Breast epithelium (tissue), 4 donors: Measurements from ENCODE around the gene SMARCA4. TPM values are rescaled to one million over a fixed set of nuclear protein-coding genes. Genes with fewer than 3 reads are reported as not detected.

Experiments
- DNase-seq, 2 donors: peaks; one replicate each; pipeline ENCODE4 v3.0.0-alpha.2; 2019; ENCODE audit warnings: low spot score in 2 of 2
- H3K27ac ChIP-seq, 2 donors: fragments of 200-600 bp; sonication (generic) in 1 of 2; one replicate each; pipeline ENCODE4 v1.5.1; 2016 to 2019; ENCODE audit warnings: mild to moderate bottlenecking in 1 of 2
- H3K27me3 ChIP-seq, 2 donors: fragments of 200-600 bp; sonication (generic) in 1 of 2; one replicate each; pipeline versions ENCODE4 v1.5.1 to v1.6.0; 2017 to 2019; ENCODE audit warnings: control low read depth in 1 of 2, mild to moderate bottlenecking in 1 of 2
- H3K36me3 ChIP-seq: fragments of 200-600 bp; one replicate; pipeline ENCODE4 v1.5.1; 2019
- H3K4me1 ChIP-seq, 2 donors: fragments of 200-600 bp; sonication (generic); one replicate each; pipeline ENCODE4 v1.5.1; 2016 to 2019; ENCODE audit warnings: control low read depth in 1 of 2
- H3K4me3 ChIP-seq, 3 donors: fragments of 200-600 bp; sonication (generic); 1 replicate in 2 of 3; 2 replicates in 1 of 3; pipeline ENCODE4 v1.5.1; 2016 to 2019; ENCODE audit warnings: mild to moderate bottlenecking in 3 of 3, moderate library complexity in 2 of 3
- H3K9me3 ChIP-seq, 2 donors: fragments of 200-600 bp; sonication (generic) in 1 of 2; one replicate each; pipeline ENCODE4 v1.5.1; 2016 to 2019; ENCODE audit warnings: control low read depth in 1 of 2
- POLR2A ChIP-seq: fragments of 450-650 bp; IDR thresholded peaks from one replicate; pipeline ENCODE4 v1.6.1; 2016; ENCODE audit warnings: antibody characterized with exemption, mild to moderate bottlenecking, moderate library complexity
- POLR2AphosphoS5 ChIP-seq, 3 donors: sonication (generic); formaldehyde crosslinking; IDR thresholded peaks; one replicate each; pipeline ENCODE4 v1.6.1; 2017; ENCODE audit warnings: antibody characterized with exemption in 3 of 3
- intact Hi-C: fragments of 100-400 bp; cut with DNase I; formaldehyde crosslinking; loops from one replicate; pipeline ENCODE4 v1.15.1; 2023; ENCODE audit warnings: low total_unique reads
- total RNA-seq, 3 donors: library from RNA; depleted of rRNA; stranded (reverse); fragments of >200 nt; gene quantifications; one replicate each; pipeline ENCODE4 v1.1.0, GENCODE V29; 2016
- TF ChIP-seq, protein P1 (sequence below), 3 donors: fragments of 450-650 bp; IDR thresholded peaks; one replicate each; pipeline ENCODE4 v1.5.1; 2016 to 2017; ENCODE audit warnings: antibody characterized with exemption in 3 of 3, mild to moderate bottlenecking in 3 of 3, moderate library complexity in 3 of 3

The SMARCA4 gene
- total RNA-seq, 3 donors from 2014 or later, result 36.8 to 78.3 (median 72.4) TPM

DNA sequence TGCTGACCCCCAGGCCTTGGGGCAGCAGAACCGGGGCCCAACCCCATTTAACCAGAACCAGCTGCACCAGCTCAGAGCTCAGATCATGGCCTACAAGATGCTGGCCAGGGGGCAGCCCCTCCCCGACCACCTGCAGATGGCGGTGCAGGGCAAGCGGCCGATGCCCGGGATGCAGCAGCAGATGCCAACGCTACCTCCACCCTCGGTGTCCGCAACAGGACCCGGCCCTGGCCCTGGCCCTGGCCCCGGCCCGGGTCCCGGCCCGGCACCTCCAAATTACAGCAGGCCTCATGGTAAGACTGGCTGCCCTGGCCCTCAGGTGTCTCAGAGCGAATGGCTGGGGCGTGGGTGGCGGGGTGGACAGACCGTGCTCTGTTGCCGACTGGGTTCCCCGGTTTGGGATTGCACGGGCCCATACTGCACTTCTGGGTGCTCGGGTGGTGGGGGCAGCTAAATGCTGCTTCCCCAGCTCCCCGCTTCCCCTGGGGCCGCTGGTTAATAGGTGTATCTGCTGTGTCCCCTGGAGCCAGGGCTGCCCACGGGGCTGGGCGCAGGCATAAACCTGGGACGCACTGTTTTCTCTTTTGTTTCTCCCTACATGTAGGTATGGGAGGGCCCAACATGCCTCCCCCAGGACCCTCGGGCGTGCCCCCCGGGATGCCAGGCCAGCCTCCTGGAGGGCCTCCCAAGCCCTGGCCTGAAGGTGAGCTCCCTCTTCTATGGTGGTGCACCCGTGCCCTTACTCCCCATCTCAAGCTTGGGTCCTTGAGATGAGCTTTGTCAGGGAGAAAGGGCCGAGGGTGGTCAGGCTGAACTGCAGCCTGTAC lies 25.7 kb downstream of the SMARCA4 start:
- no peak for TF ChIP-seq POLR2A
- DNase-seq, result no peak
- intact Hi-C loops, result no loop called here
- Histone ChIP-seq H3K4me3 (no peak overlapping the region), H3K36me3 (peaks cover 7% of the 10 kb centered on the region), H3K4me1 (no peaks in the 10 kb centered on the region), H3K9me3 (no peaks in the 10 kb centered on the region), H3K27me3 (no peaks in the 10 kb centered on the region), H3K27ac (no peak overlapping the region)

GRCh38 chr19:10987571-10988297 lies 26.9 kb downstream of the SMARCA4 start:
- no peak overlapping the region for H3K27ac ChIP-seq
- TF ChIP-seq POLR2A (no peak), POLR2AphosphoS5 (IDR thresholded peaks at IDR 0.05) (no peak)
- TF ChIP-seq, protein P1, sequence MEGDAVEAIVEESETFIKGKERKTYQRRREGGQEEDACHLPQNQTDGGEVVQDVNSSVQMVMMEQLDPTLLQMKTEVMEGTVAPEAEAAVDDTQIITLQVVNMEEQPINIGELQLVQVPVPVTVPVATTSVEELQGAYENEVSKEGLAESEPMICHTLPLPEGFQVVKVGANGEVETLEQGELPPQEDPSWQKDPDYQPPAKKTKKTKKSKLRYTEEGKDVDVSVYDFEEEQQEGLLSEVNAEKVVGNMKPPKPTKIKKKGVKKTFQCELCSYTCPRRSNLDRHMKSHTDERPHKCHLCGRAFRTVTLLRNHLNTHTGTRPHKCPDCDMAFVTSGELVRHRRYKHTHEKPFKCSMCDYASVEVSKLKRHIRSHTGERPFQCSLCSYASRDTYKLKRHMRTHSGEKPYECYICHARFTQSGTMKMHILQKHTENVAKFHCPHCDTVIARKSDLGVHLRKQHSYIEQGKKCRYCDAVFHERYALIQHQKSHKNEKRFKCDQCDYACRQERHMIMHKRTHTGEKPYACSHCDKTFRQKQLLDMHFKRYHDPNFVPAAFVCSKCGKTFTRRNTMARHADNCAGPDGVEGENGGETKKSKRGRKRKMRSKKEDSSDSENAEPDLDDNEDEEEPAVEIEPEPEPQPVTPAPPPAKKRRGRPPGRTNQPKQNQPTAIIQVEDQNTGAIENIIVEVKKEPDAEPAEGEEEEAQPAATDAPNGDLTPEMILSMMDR (IDR thresholded peaks at IDR 0.05), result no peak
- H3K36me3 ChIP-seq, result peaks cover 7% of the 10 kb centered on the region
- no peaks in the 10 kb centered on the region for H3K27me3 ChIP-seq
- no peaks in the 10 kb centered on the region for H3K4me1 ChIP-seq
- DNase-seq, result no peak
- intact Hi-C loops, result no loop called here
- no peaks in the 10 kb centered on the region for H3K9me3 ChIP-seq
- H3K4me3 ChIP-seq, result no peak overlapping the region

DNA sequence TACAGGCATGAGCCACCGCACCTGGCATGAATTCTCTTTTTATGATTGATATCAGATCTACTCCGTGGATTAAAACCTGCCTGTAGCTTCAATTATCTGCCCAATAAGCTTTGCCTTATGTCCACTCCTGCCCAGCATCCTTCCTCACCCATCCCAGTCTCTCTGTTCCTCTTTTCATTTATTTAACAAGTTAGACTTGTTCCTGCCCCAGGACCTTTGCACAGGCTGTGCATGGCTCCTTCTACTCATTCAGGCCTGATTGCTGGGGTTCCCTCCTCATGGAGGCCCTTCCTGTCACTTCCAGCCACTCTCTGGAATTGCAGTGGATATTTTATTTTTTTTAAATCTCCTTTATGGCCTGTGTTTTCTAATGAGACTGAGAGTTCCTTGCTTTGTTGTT lies 27.6 kb downstream of the SMARCA4 start:
- Histone ChIP-seq H3K27me3 (no peaks in the 10 kb centered on the region), H3K9me3 (no peaks in the 10 kb centered on the region), H3K4me1 (no peaks in the 10 kb centered on the region), H3K36me3 (peaks cover 7% of the 10 kb centered on the region), H3K27ac (no peak overlapping the region), H3K4me3 (no peak overlapping the region)
- TF ChIP-seq, protein P1 (IDR thresholded peaks at IDR 0.05), result no peak
- no peak for TF ChIP-seq POLR2AphosphoS5 (IDR thresholded peaks at IDR 0.05)
- TF ChIP-seq POLR2A, result no peak
- intact Hi-C loops, result no loop called here
- DNase-seq, result no peak

- Histone ChIP-seq H3K36me3 (peaks cover 7% of the 10 kb centered on the region), H3K4me3 (no peak overlapping the region), H3K4me1 (no peaks in the 10 kb centered on the region), H3K27ac (no peak overlapping the region), H3K9me3 (no peaks in the 10 kb centered on the region), H3K27me3 (no peaks in the 10 kb centered on the region)
- DNase-seq, result no peak
- intact Hi-C loops, result no loop called here
- TF ChIP-seq POLR2A (no peak), POLR2AphosphoS5 (IDR thresholded peaks at IDR 0.05) (no peak)
- TF ChIP-seq, protein P1 (IDR thresholded peaks at IDR 0.05), result no peak
These were observed 28.1 kb downstream of the SMARCA4 start for GRCh38 chr19:10988921-10989320.

GRCh38 chr19:10991076-10991475 lies 30.2 kb downstream of the SMARCA4 start:
- DNase-seq, result no peak
- intact Hi-C loops, result no loop called here
- Histone ChIP-seq H3K4me1 (no peaks in the 10 kb centered on the region), H3K27me3 (no peaks in the 10 kb centered on the region), H3K9me3 (no peaks in the 10 kb centered on the region), H3K4me3 (no peak overlapping the region), H3K36me3 (peaks cover 17% of the 10 kb centered on the region), H3K27ac (no peak overlapping the region)
- TF ChIP-seq POLR2A (no peak), POLR2AphosphoS5 (IDR thresholded peaks at IDR 0.05) (no peak)
- TF ChIP-seq, protein P1 (IDR thresholded peaks at IDR 0.05), result no peak
